Gastrocnemius medialis (tissue), 4 donors: ENCODE results near the gene UNC5A. TPM values are rescaled to one million over a fixed set of nuclear protein-coding genes. Genes with fewer than 3 reads are reported as not detected.

ENCODE experiments used
- ATAC-seq, 2 donors: fragments of 150-250 bp; one replicate each; pipeline ENCODE4 v1.9.1; 2016
- DNase-seq, 2 donors: peaks; one replicate each; pipeline ENCODE4 v3.0.0-alpha.2; 2019
- H3K27ac ChIP-seq, 4 donors: fragments of 200-600 bp; sonication (generic); 1 replicate in 1 of 4; 2 replicates in 3 of 4; pipeline ENCODE4 v1.5.1; 2016 to 2018; ENCODE audit warnings: mild to moderate bottlenecking in 2 of 4, moderate library complexity in 1 of 4
- H3K27me3 ChIP-seq, 3 donors: fragments of 200-600 bp; sonication (generic) in 2 of 3; 1 replicate in 1 of 3; 2 replicates in 2 of 3; pipeline versions ENCODE4 v1.5.1 to v1.6.0; 2016 to 2019; ENCODE audit warnings: mild to moderate bottlenecking in 1 of 3, moderate library complexity in 1 of 3
- H3K36me3 ChIP-seq, 2 donors: fragments of 200-600 bp; sonication (generic) in 1 of 2; one replicate each; pipeline ENCODE4 v1.5.1; 2017 to 2018
- H3K4me1 ChIP-seq, 2 donors: fragments of 200-600 bp; sonication (generic) in 1 of 2; one replicate each; pipeline ENCODE4 v1.5.1; 2016 to 2017; ENCODE audit warnings: mild to moderate bottlenecking in 2 of 2
- H3K4me3 ChIP-seq, 4 donors: fragments of 200-600 bp; sonication (generic) in 3 of 4; 1 replicate in 1 of 4; 2 replicates in 3 of 4; pipeline ENCODE4 v1.5.1; 2016 to 2019; ENCODE audit warnings: mild to moderate bottlenecking in 2 of 4
- H3K9me3 ChIP-seq, 3 donors: fragments of 200-600 bp; sonication (generic) in 2 of 3; 1 replicate in 1 of 3; 2 replicates in 2 of 3; pipeline ENCODE4 v1.5.1; 2016 to 2019
- POLR2A ChIP-seq, 2 donors: fragments of 450-650 bp; IDR thresholded peaks; one replicate each; pipeline ENCODE4 v1.6.1; 2017; ENCODE audit warnings: antibody characterized with exemption in 2 of 2, mild to moderate bottlenecking in 2 of 2, moderate library complexity in 2 of 2
- in situ Hi-C, 4 donors: fragments of 200-750 bp; cut with MboI; loops; one replicate each; pipeline versions ENCODE4 v1.15.0 to v1.8.0; 2017; ENCODE audit warnings: low sequenced_read_pairs in 4 of 4
- intact Hi-C: fragments of 100-400 bp; cut with DNase I; formaldehyde crosslinking; loops from one replicate; pipeline ENCODE4 v1.15.1; 2023; ENCODE audit warnings: low total_unique reads
- total RNA-seq, 4 donors: library from RNA; depleted of rRNA; stranded (reverse); fragments of >200 nt; gene quantifications; one replicate each; pipeline versions ENCODE4 v1.1.0 to v1.2.3, GENCODE V29; 2016
- TF ChIP-seq, protein P1 (sequence below), 5 experiments: fragments of 450-650 bp in 3 of 5; fragments of 200-600 bp in 2 of 5; sonication (generic) in 2 of 5; IDR thresholded peaks in 4 of 5; conservative IDR thresholded peaks in 1 of 5; 1 replicate in 4 of 5; 2 replicates in 1 of 5; pipeline ENCODE4 v1.5.1; 2016 to 2019; ENCODE audit warnings: antibody characterized with exemption in 5 of 5, mild to moderate bottlenecking in 3 of 5, moderate library complexity in 3 of 5

The UNC5A gene
- total RNA-seq, 4 donors from 2014 or later, result 0.10 to 0.55 TPM; not detected in 2

DNA sequence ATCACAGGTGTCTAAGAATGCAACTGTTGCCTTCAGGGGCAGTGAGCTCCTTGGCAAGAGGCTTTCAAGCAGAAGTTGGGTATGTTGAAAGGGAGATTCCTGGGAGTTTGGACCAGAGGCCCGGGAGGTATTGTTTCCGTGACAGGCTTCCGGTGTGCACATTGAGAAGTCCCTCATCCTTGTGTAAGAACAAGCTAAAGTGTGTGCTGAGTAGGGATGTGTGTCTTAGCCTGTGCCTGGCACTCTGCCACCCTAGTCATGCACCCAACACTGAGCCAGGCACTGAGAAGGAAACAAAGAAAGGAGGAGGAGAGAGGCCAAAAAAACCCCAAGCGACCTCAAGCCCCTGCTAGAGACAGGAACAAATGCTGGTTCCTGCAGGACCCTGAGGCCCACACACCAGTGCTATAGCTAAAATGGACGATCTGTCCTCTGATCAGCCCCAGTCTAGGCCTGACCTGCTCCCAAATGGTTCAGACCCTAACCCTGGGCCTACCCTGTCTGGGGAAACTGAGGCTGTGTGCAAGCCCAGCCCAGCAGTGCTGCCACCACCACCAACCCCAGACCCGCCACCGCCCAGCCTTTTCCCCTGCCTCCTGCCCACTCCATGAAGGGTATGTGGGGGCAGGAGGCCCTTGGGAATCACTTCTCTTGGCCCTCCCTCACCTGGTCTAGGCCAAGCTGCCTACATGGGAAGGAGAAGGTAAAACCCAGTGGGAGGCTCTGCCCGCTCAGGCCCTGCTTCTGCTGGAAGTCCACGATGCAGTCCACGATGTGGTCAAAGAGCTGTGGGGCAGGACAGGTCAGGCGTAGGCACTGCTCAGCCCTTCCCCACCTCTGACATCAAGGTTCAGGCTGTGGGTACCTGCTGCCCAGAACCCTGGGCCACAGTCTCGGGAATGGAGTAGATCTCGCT lies 76.2 kb downstream of the UNC5A start:
- Histone ChIP-seq H3K27ac (no peak overlapping the region), H3K36me3 (no peaks in the 10 kb centered on the region), H3K27me3 (no peaks in the 10 kb centered on the region), H3K4me1 (no peaks in the 10 kb centered on the region), H3K4me3 (no peak overlapping the region), H3K9me3 (no peaks in the 10 kb centered on the region)
- in situ Hi-C loops, result no loop called here
- ATAC-seq (no peak), DNase-seq (peak in 1 of 2 donors; percentile 1)
- TF ChIP-seq, protein P1, sequence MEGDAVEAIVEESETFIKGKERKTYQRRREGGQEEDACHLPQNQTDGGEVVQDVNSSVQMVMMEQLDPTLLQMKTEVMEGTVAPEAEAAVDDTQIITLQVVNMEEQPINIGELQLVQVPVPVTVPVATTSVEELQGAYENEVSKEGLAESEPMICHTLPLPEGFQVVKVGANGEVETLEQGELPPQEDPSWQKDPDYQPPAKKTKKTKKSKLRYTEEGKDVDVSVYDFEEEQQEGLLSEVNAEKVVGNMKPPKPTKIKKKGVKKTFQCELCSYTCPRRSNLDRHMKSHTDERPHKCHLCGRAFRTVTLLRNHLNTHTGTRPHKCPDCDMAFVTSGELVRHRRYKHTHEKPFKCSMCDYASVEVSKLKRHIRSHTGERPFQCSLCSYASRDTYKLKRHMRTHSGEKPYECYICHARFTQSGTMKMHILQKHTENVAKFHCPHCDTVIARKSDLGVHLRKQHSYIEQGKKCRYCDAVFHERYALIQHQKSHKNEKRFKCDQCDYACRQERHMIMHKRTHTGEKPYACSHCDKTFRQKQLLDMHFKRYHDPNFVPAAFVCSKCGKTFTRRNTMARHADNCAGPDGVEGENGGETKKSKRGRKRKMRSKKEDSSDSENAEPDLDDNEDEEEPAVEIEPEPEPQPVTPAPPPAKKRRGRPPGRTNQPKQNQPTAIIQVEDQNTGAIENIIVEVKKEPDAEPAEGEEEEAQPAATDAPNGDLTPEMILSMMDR (IDR thresholded peaks at IDR 0.05 in 4 of 5, conservative IDR thresholded peaks at IDR 0.05 in 1 of 5), result no peak
- no peak for TF ChIP-seq POLR2A (IDR thresholded peaks at IDR 0.05)
- intact Hi-C loops, result no loop called here

DNA sequence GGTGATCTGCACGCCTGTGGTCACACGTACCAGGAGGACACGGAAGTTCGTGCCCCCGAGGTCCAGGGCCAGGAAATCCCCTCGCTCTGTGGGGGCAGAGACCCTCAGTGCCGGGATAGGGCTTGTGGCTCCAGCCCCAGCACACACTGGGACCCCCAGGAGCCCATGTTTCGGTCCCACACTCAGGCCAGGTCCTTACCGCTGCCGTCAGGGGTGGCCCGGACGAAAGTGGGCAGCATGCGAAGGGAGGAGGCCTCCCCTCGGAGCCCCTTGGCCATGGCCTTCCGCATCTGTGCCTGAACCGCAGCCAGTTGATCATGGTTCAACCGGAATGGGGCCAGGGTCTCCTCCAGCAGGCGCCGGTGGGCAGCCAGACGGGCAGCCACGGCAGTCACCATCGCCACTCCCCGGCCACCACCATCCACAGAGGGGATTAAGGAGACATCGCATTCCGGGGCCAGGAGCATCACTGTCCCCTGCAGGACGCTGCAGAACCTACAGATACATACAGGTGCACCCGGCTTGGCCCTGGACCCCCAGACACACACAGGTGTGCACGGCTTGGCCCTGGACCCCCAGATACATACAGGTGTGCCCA lies 77.0 kb downstream of the UNC5A start:
- in situ Hi-C loops, result no loop called here
- peak in 1 of 2 donors; percentile 4 for DNase-seq
- H3K4me1 ChIP-seq, result no peaks in the 10 kb centered on the region
- H3K27ac ChIP-seq, result no peak overlapping the region
- no peak for ATAC-seq
- no peaks in the 10 kb centered on the region for H3K27me3 ChIP-seq
- no peaks in the 10 kb centered on the region for H3K36me3 ChIP-seq
- TF ChIP-seq, protein P1 (IDR thresholded peaks at IDR 0.05 in 4 of 5, conservative IDR thresholded peaks at IDR 0.05 in 1 of 5), result no peak
- TF ChIP-seq POLR2A (IDR thresholded peaks at IDR 0.05), result no peak
- intact Hi-C loops, result no loop called here
- H3K4me3 ChIP-seq, result no peak overlapping the region
- no peaks in the 10 kb centered on the region for H3K9me3 ChIP-seq

DNA sequence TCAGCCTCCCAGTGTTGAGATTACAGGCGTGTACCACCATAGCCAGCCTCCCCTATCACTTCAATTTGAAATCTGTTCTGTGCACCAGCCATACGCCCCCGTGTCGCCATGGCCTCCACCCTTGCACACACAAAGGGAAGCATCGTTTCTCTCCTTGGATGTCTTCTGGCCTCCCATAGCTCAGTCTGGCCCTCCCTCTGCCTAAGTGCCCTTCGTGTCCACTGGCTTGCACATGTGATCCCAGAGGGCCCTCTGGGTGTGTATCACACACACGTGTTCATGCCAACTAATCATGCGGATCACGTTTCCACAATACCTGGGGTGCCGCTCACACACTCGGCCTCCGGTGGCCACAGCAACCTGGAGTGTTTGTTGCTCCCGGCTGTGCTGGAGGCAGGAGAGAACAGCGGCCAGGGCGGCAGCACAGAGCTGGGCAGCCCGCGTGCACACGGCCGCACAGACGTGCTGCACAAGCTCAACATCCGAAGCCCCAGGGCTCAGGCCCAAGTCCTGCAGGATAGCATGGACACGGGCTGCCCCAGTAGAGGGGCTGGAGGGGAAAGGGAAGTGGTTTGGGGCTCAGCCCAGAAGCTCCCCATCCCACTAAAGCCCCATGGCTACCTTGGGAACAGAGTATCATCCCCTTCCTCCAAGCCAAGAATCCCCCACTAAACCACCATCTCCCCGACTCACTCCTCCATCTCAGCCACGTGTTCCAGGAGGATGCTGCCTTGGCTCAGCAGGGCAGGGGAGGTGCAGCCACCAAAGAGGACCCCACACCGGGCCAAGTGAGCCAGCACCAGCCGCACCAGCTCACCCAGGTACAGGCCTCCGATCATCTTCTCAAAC lies 77.9 kb downstream of the UNC5A start:
- Histone ChIP-seq H3K9me3 (no peaks in the 10 kb centered on the region), H3K36me3 (no peaks in the 10 kb centered on the region), H3K4me1 (no peaks in the 10 kb centered on the region), H3K27me3 (no peaks in the 10 kb centered on the region), H3K4me3 (no peak overlapping the region), H3K27ac (no peak overlapping the region)
- in situ Hi-C loops, result no loop called here
- no peak for TF ChIP-seq POLR2A (IDR thresholded peaks at IDR 0.05)
- TF ChIP-seq, protein P1 (IDR thresholded peaks at IDR 0.05 in 4 of 5, conservative IDR thresholded peaks at IDR 0.05 in 1 of 5), result no peak
- DNase-seq (peak in 1 of 2 donors; percentile 1), ATAC-seq (no peak)
- intact Hi-C loops, result no loop called here

DNA sequence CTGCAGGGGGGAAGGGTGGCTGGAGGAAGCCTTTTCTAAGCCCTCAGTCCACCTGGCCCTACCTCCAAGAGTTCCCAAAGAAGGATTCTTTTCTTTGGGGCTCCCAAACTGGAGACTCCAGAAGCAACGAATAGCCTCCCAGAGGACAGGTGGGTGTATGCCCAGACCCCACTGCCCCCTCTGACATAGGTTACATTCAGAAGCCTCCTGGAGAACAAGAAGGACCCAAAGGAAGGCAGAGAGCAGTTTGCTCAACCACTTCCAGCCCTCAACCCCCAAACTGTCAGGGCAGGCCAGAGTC lies 78.5 kb downstream of the UNC5A start:
- H3K27me3 ChIP-seq, result no peaks in the 10 kb centered on the region
- H3K27ac ChIP-seq, result no peak overlapping the region
- H3K4me1 ChIP-seq, result no peaks in the 10 kb centered on the region
- TF ChIP-seq, protein P1 (IDR thresholded peaks at IDR 0.05 in 4 of 5, conservative IDR thresholded peaks at IDR 0.05 in 1 of 5), result no peak
- no peak for TF ChIP-seq POLR2A (IDR thresholded peaks at IDR 0.05)
- ATAC-seq (no peak), DNase-seq (no peak)
- no peaks in the 10 kb centered on the region for H3K9me3 ChIP-seq
- in situ Hi-C loops, result no loop called here
- no peak overlapping the region for H3K4me3 ChIP-seq
- intact Hi-C loops, result no loop called here
- no peaks in the 10 kb centered on the region for H3K36me3 ChIP-seq
